ENCODE measurements around the gene LTV1.

Gene LTV1

GRCh38 chr6:143894655-143895054 is 51.5 kb downstream of the LTV1 start:
- no peak for DNase-seq (ENCODE audit: low spot score)

- DNase-seq (ENCODE audit: low spot score), result no peak
Observed at GRCh38 chr6:143896126-143896860, 53.2 kb downstream of the LTV1 start.

GRCh38 chr6:143900358-143900757 is 57.2 kb downstream of the LTV1 start:
- no peak for DNase-seq (ENCODE audit: low spot score)

GRCh38 chr6:143901885-143902750 is 59.0 kb downstream of the LTV1 start:
- DNase-seq (ENCODE audit: low spot score), result peak; percentile 64

GRCh38 chr6:143902827-143903226 is 59.7 kb downstream of the LTV1 start:
- no peak for DNase-seq (ENCODE audit: low spot score)

GRCh38 chr6:143911028-143911427 is 67.9 kb downstream of the LTV1 start:
- no peak for DNase-seq (ENCODE audit: low spot score)

GRCh38 chr6:143912671-143913070 is 69.5 kb downstream of the LTV1 start:
- DNase-seq (ENCODE audit: low spot score), result no peak
